CD4-positive, alpha-beta T cell treated with Interleukin-6 for 4 hours (primary cell): ENCODE data around the gene DPYD.

ENCODE experiments used
- DNase-seq: peaks from one replicate; pipeline ENCODE4 v3.0.0-alpha.2; 2020; ENCODE audit warnings: mixed read lengths

The DPYD gene

GRCh38 chr1:97414682-97415312, 506.0 kb downstream of the DPYD start:
- no peak for DNase-seq

DNA sequence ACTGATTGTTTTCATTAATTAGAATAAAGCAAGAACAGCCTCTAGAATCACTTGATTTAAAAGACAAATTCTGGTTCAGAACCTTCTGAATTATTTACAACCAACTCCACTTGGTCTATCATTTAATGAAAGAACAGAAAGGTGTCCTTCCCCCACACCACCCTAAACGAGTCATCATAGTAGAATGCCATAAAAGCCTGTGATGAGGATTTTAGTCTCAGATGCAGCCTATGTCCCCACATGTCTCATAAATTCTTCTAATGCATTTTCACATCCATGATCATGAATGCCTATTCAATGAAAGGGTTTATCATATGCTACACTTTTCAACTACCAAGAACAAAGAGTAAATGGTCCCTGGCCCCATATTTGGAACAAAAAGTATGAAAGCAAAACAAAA, 508.1 kb downstream of the DPYD start:
- no peak for DNase-seq

DNA sequence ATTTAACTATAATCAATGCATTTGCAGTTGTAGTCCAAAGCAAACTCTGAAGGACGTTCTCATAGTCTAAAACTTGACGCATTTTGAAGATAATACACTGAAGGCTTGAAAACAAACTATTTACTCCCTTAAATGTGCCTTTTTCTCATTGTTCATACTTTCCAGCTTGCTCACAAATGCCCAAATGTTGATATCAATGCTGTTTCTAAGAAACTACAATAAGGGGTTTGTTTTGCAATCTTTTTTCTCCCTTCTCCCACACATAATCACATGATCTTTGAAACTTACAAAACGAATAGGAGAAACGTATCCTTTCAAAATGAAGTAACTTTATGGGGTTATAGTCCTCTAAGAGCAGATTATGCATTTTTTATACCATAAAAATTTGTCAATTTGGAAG, 508.7 kb downstream of the DPYD start:
- no peak for DNase-seq

DNA sequence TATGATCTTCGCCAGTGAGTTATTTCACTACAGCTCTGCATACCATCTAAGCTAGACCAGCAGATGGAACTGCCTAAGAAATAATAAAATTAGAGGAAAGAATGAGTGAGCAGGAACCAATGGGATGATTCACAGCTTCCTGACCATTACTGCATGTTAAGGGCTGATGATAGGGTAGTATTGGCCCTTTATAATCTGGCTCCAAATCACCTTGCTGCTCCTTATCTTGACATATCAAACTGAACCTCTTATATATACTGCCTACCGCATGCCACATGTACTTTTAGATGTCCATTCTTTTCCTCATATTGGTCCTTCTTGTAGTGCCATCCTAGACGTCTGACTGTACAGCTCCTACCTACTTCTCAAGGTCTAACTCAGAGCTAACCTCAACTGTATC, 524.4 kb downstream of the DPYD start:
- DNase-seq: no peak

GRCh38 chr1:97392701-97393100, 528.1 kb downstream of the DPYD start:
- DNase-seq: no peak

- DNase-seq: no peak
Observed at GRCh38 chr1:97385536-97386277, 535.1 kb downstream of the DPYD start.

DNA sequence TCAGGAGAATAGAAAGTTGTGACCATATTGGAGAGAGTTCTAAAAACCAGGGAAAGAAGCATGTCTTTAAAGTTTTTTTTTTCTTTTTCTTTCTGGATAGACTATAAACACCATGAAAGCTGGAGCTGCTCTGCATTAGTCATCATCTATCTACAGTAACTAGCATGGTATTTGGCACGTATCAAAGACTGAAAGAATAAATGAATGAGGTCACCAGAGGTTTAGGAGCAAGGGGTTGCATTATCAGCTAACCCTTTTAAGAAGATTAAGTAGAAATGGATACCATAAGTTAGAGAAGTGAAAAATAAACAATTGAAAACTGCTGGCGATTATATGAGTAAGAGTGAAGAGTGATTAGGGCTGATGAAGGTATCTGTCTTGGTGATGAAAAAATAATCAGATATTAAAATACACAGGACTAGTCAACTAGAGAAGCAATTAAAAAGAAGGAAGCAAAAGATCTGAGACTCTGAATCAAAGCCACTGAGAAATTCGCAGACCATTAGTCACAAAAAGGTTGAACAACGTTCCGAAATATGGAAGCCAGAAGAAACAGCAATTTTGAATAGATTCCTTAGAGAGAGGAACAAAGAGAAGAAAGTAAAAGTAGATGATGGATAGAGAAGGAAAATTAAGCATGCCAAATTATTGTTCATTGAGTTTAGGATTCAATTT, 536.4 kb downstream of the DPYD start:
- no peak for DNase-seq

GRCh38 chr1:97383797-97384196, 537.0 kb downstream of the DPYD start:
- DNase-seq: no peak

- no peak for DNase-seq
Observed at GRCh38 chr1:97382206-97382605, 538.6 kb downstream of the DPYD start.

DNA sequence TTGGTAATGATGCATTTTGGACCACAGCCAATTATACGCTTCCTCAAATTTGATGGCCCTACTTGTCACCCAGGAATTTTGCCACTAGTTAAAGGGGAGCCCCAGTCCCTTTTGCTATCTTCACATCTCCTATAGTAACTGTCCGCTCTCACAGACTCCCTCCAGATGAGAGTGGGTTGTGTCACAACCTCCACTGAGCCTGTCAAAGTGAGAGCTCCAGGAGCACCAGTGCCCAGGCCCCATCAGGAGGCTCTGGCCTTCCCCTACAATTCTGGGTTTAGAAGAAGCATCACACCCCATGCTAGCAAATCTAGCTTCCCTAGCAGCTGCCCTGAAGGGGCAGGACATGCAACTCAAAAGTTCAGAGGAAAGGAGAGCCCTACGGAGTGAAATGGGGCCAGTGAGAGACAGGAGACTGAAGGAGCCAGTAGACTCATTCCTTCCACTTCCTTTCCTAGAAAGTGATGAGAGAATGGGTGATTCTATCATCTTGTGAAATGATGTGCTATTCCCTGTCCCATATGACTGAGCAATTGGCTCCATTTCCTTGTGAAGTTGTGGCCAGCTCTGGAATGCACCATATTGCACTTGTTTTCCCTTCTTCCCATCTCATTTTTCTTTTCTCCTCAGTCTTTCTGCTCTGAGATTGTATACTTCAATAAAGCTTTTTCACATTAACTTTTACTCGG, 541.3 kb downstream of the DPYD start:
- DNase-seq: no peak

GRCh38 chr1:97378596-97378995, 542.2 kb downstream of the DPYD start:
- DNase-seq: no peak

- no peak for DNase-seq
Observed at GRCh38 chr1:97377432-97378034, 543.3 kb downstream of the DPYD start.

- DNase-seq: no peak
Observed at GRCh38 chr1:97373000-97373399, 547.8 kb downstream of the DPYD start.

GRCh38 chr1:97372531-97372930, 548.3 kb downstream of the DPYD start:
- DNase-seq: no peak

GRCh38 chr1:97368296-97368695, 552.5 kb downstream of the DPYD start:
- no peak for DNase-seq

DNA sequence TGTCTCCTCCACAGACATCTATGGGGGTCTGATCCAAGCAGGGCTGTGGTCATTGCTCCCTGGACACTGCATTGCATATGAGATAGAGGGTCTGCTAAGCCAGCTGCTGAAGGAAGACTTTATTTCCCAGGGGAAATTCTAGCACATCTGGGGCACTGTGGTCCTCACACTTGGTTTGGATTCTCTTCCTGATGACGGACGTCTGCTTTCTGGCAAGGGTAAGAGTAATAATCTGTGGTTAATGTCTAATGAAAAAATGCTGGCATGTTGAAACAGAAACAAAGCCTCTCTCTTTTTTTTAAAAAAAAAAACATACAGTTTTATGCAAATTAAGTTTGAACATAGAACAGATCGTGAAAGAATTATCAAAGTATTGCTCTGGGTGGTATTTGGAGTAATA, 553.9 kb downstream of the DPYD start:
- DNase-seq: no peak

GRCh38 chr1:97365026-97365425, 555.8 kb downstream of the DPYD start:
- DNase-seq: no peak

- DNase-seq: no peak
Observed at GRCh38 chr1:97364086-97364485, 556.7 kb downstream of the DPYD start.

- DNase-seq: no peak
Observed at GRCh38 chr1:97356309-97356708, 564.5 kb downstream of the DPYD start.

DNA sequence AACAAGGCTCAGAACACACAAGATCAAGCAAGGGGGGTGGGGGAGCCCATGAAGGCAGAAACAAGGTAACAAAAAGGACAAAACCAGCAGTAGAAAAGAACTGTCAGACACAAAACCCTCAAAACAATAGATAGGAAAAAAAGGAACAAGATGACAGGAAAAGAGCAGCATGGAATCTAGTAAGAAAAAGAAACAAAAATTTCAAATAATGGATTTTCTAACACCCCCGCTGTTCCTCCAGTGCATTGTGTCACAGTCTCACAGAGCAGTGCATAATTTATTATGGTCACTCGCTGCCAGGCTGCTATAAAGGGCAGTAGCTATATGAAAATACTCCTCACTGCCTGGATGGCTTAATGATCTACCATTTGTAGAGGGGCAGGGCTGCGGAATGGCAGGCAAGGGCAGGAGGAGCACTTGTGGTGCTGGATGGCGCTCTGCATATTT, 567.9 kb downstream of the DPYD start:
- DNase-seq: no peak

DNA sequence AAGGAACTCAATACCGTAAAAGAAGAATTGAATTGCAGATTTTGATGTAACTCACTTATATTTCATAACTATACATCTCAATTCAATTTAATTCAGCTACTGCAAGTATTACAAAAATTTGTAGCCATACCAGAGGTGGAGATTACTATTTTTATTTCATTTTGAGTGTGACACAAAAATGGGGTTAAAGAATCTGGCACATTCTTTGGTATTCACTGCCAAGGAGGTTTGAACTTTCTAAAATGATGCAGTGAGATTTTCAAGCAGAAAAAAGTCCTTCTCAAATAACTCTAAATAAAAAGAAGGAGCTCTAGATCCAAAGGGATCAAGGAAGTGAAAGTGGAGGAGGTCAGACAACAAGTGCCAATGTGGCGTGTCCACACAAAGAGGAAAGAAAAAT, 569.0 kb downstream of the DPYD start:
- DNase-seq: no peak

GRCh38 chr1:97350662-97351061, 570.2 kb downstream of the DPYD start:
- DNase-seq: no peak

DNA sequence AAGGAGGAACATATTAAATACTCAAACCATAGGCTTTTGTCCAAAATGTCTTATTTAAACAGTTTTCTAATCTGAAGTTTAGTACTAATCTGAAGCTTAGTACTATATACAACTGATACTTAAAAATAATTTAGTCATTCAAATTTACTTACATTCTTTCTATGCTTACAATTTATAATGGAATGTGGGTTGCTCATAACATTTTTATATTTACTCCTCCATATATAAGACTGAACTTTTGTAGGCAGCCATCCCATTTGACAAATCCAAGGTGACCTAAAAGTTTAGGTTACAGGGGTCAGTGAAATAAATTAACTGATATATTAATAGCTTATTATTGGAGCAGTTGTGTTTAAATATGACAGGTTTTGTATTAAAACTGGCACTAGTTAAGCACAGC, 570.6 kb downstream of the DPYD start:
- no peak for DNase-seq
